Cerebellar nuclear complex (tissue), 1 donor: Measurements from ENCODE around the gene PPM1F.
"Not testable (repeated sequence)": the region's sequence is repeated elsewhere in the genome, so short reads cannot be mapped to it uniquely, and the experiment has no call there.

Experiments
- DNase-seq, 2 experiments: peaks; one replicate each; lab custom pipeline; 2025; lab: John Stamatoyannopoulos, UW

PPM1F gene

GRCh38 chr22:21894799-21895198 is 57.8 kb downstream of the PPM1F start:
- DNase-seq, result no peak

- no peak for DNase-seq
Observed at GRCh38 chr22:21889251-21889990, 63.2 kb downstream of the PPM1F start.

GRCh38 chr22:21887841-21888240 is 64.8 kb downstream of the PPM1F start:
- DNase-seq, result no peak

- not testable (repeated sequence) for DNase-seq
Observed at GRCh38 chr22:21883930-21884329, 68.7 kb downstream of the PPM1F start.

- DNase-seq, result not testable (repeated sequence)
Observed at GRCh38 chr22:21882754-21883333, 69.8 kb downstream of the PPM1F start.

- DNase-seq, result no peak
Observed at GRCh38 chr22:21881841-21882753, 70.6 kb downstream of the PPM1F start.

- no peak for DNase-seq
Observed at GRCh38 chr22:21876486-21877176, 76.0 kb downstream of the PPM1F start.

GRCh38 chr22:21874953-21875352 is 77.7 kb downstream of the PPM1F start:
- DNase-seq, result not testable (repeated sequence)

- no peak for DNase-seq
Observed at GRCh38 chr22:21873619-21874018, 79.0 kb downstream of the PPM1F start.

GRCh38 chr22:21872741-21873140 is 79.9 kb downstream of the PPM1F start:
- not testable (repeated sequence) for DNase-seq
